Omental fat pad (tissue), 4 donors: Measurements from ENCODE around the gene FMNL3. TPM values are rescaled to one million over a fixed set of nuclear protein-coding genes. Genes with fewer than 3 reads are reported as not detected.

Source experiments
- ATAC-seq: fragments of 150-250 bp; one replicate; pipeline ENCODE4 v1.9.1; 2016; ENCODE audit warnings: mild to moderate bottlenecking, moderate library complexity; ENCODE audit not compliant: low FRiP score
- DNase-seq: peaks from one replicate; pipeline ENCODE4 v3.0.0-alpha.2; 2019; ENCODE audit warnings: low spot score
- total RNA-seq, 4 donors: library from RNA; depleted of rRNA; stranded (reverse); fragments of >200 nt; gene quantifications; one replicate each; pipeline ENCODE4 v1.1.0, GENCODE V29; 2016
- TF ChIP-seq, protein P1 (sequence below), 3 donors: fragments of 450-650 bp; IDR thresholded peaks; one replicate each; pipeline ENCODE4 v1.5.1; 2016 to 2017; ENCODE audit warnings: antibody characterized with exemption in 3 of 3, mild to moderate bottlenecking in 3 of 3, moderate library complexity in 2 of 3

The FMNL3 gene
- total RNA-seq, 4 donors from 2014 or later, result 5.7 to 28.8 (median 22.1) TPM

DNA sequence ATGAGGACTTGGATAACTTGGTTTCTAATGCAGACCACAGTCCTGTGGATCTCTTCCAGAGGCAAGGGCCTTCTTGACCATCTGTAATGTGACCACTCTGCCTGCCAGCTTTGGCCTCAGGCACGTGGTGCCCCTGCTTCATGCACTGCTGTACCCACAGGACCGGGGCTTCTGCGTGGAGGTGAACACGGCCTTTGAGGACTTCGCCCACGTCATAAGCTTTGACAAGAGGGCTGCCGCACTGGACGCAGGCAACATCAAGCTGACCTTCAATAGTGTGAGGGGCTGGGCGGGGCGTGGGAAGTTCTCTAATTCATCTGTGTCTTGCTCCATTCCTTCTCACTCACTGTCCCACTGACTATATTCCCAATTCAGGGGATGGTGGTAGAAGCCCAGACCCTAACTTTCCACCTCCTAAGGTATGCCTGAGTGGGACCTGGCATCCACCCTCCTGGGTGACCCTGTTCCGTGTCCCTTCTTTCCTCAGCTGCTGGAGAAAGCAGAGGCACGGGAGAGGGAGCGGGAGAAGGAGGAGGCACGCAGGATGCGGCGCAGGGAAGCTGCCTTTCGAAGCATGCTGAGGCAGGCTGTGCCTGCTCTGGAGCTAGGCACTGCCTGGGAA, 65.3 kb downstream of the FMNL3 start:
- TF ChIP-seq, protein P1, sequence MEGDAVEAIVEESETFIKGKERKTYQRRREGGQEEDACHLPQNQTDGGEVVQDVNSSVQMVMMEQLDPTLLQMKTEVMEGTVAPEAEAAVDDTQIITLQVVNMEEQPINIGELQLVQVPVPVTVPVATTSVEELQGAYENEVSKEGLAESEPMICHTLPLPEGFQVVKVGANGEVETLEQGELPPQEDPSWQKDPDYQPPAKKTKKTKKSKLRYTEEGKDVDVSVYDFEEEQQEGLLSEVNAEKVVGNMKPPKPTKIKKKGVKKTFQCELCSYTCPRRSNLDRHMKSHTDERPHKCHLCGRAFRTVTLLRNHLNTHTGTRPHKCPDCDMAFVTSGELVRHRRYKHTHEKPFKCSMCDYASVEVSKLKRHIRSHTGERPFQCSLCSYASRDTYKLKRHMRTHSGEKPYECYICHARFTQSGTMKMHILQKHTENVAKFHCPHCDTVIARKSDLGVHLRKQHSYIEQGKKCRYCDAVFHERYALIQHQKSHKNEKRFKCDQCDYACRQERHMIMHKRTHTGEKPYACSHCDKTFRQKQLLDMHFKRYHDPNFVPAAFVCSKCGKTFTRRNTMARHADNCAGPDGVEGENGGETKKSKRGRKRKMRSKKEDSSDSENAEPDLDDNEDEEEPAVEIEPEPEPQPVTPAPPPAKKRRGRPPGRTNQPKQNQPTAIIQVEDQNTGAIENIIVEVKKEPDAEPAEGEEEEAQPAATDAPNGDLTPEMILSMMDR (IDR thresholded peaks at IDR 0.05), result no peak
- ATAC-seq, result no peak
- DNase-seq, result no peak

DNA sequence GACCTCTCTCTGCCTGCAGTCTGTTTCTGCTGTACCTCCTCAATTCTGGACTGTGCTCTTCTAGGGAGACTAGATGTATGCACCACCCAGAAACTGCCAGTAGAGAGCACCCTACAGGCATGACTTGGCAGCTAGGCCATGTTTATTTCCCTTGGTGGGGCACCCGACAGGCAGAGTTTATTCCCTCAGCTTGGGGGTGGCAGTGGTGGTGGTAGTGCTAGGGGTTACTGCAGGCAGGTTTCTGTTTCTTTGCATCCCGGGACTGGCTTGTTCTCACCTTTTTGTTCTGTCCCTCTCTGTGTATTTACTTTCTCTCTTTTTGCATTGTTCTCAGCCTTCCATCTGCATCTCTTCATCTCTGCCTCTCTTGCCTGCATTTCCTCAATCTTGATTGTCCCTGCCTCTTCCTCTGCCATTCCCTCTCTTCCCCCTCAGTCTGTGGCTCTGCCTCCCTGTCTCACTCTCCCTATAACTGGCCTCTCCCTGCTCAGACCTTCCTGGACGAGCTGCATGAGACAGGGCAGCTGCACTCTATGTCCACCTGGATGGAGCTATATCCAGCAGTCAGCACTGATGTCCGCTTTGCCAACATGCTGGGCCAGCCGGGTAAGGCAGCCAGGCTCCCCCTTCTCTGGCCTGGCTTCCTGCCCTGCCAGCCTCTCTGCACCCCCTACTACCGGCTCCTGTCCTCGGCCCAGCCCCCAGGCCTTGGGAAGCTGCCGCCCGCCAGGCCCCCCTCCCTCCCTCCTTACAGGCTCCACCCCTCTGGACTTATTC, 70.0 kb downstream of the FMNL3 start:
- DNase-seq (no peak), ATAC-seq (peak; percentile 77)
- TF ChIP-seq, protein P1 (IDR thresholded peaks at IDR 0.05), result no peak

DNA sequence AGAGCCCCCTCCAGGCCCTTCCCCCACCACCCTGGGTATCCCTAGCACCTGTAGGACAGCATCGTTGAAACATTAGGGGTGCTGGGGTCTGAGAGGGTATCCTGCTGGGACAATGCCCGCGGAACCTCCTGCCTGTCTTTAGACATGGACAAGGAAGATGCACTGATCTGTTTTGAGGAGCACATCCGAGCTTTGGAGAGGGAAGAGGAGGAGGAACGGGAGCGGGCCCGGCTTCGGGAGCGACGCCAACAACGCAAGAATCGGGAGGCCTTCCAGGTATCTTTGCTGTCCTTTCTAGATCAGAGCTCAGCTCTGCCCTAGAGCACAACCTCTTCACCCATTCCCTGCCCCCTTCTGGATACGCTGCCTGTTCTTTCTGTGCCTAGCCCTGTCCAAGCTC, 70.6 kb downstream of the FMNL3 start:
- DNase-seq (no peak), ATAC-seq (no peak)
- TF ChIP-seq, protein P1 (IDR thresholded peaks at IDR 0.05), result no peak

DNA sequence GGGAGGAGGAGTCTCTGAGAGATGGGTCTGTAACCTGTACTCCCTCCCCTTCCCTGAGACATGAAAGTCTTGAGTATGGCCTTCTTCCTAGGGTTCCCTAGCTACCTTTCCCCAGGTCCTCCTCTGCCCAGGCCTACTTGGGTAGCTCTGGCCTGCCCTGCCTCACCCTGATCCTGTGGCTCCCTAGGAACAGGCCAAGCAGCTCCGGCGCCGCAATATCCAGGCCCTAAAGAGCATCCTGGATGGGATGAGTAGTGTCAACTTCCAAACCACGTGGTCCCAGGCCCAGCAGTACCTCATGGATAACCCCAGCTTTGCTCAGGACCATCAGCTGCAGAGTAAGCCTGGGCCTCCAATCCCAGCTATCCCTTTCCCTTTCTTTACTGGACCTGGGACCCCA, 71.5 kb downstream of the FMNL3 start:
- TF ChIP-seq, protein P1 (IDR thresholded peaks at IDR 0.05), result no peak
- no peak for ATAC-seq
- DNase-seq, result no peak

DNA sequence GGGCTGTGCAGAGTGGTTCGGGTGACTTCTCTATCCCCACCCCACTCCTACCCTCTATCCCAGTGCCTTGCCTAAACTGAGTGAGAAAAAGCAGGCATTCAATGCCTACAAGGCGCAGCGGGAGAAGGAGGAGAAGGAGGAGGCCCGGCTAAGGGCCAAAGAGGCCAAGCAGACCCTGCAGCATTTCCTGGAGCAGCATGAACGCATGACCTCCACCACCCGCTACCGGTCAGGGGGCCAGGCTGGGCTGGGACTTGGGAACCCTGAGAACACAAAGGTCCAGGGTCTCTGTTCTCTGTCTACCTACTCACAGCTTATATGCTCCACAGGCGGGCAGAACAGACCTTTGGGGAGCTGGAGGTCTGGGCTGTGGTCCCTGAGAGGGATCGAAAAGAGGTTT, 72.2 kb downstream of the FMNL3 start:
- ATAC-seq, result no peak
- TF ChIP-seq, protein P1 (IDR thresholded peaks at IDR 0.05), result no peak

DNA sequence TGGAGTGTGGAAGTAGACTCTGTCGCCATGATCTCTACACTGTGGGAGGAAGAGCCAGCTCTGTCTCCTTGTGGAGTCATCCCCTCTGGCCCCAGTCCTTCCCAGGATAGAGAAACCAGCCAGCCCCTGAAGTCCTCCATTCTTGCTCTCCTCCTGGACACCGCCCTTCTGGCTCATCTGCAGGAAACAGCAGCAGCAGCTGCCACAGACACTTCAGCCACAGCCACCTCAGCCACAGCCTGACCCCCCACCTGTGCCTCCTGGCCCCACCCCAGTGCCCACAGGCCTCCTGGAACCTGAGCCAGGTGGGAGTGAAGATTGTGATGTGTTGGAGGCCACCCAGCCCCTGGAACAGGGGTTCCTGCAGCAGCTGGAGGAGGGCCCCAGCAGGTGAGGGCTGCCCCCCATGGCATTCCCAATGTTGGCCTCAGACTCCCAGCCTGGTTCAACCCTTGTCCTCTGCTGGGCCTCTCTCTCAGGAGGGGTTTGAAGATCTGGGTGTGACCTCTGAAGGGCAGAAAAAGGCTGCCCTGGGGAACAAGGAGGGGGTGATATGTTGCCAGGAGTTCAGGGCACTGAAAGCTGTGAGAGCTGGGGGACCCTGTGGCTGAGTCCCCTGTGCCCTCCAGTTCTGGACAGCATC, 73.4 kb downstream of the FMNL3 start:
- DNase-seq (no peak), ATAC-seq (no peak)
- TF ChIP-seq, protein P1 (IDR thresholded peaks at IDR 0.05), result no peak

More for the DNA sequence above, 72.2 kb downstream of the FMNL3 start:
- no peak for DNase-seq
